ENCODE measurements around the gene MRPL21.

MRPL21 gene

DNA sequence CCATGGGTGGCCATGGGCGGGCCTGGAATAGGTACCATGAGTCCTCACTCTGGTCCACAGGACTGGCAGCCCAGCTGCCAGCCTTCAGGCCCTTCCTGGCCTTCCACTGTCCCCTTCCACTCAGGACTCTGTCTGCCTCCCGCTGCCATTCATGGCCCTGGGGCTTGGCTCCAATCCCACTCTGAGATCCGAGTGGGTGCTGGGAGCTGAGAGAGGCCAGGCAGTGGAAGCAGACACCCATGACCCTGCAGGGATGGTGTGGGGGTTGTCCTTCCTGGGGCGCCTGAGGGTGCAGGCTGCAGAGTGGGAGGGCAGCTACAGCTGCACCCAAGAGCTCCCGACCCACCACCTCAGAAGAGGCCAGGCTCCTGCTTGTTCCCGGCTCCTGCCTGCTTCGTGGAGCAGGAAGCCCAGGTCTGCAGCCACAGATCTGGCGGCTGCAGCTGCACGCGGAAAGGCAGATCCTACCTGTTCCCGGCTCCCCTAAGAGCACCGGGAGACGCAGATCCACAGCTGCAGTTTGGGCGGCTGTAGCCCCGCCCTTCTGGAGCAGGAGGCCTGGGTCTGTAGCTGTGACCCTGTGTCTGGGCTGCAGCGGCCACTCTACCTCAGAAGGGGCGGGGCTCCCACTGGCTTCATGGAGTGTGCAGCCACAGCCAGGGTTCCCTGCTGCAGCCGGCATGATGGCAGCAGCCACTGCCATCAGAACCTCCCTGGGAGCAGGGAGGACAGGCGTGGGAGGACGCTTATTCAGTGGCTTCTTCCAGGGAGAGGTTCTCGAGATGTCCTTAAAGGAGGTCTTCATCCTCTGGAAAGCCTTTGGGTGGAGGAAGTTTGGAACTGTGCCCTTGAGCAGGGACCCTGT lies 27.6 kb upstream of the MRPL21 start:
- H3K4me3 ChIP-seq (ENCODE audit: control insufficient read depth in 1 of 7, extremely low read depth in 1 of 7, insufficient read depth in 4 of 7, low read depth in 2 of 7, low read length in 6 of 7): no peak overlapping the region
- H3K9me3 ChIP-seq (ENCODE audit: control extremely low read depth in 1 of 5, control insufficient read depth in 4 of 5, insufficient read depth in 2 of 5, low read depth in 1 of 5, low read length in 4 of 5): peaks cover 0 to 7% (median 0%) of the 10 kb centered on the region in 5 experiments
- ChIA-PET POLR2A (no interaction called here), CTCF (no interaction called here)
- no peaks in the 10 kb centered on the region for H3K4me1 ChIP-seq (ENCODE audit: control extremely low read depth in 1 of 4, control insufficient read depth in 4 of 4, insufficient read depth in 4 of 4, low read length in 3 of 4)
- peaks cover 14 to 86% (median 62%) of the 10 kb centered on the region in 4 experiments for H3K36me3 ChIP-seq (ENCODE audit: control insufficient read depth in 4 of 4, insufficient read depth in 4 of 4, low read length in 3 of 4)
- no peaks in the 10 kb centered on the region for H3K27me3 ChIP-seq (replicated peaks in 2 of 5; ENCODE audit: control insufficient read depth in 4 of 5, insufficient read depth in 5 of 5, low read length in 4 of 5)
- 95% methylated on average over 19 of the region's 21 CpGs for WGBS (ENCODE audit: insufficient coverage)
- no peak for DNase-seq
- no peak overlapping the region for H3K27ac ChIP-seq (ENCODE audit: insufficient read depth in 1 of 2, low read depth in 1 of 2, low read length in 2 of 2, poor library complexity in 1 of 2, severe bottlenecking in 2 of 2)

DNA sequence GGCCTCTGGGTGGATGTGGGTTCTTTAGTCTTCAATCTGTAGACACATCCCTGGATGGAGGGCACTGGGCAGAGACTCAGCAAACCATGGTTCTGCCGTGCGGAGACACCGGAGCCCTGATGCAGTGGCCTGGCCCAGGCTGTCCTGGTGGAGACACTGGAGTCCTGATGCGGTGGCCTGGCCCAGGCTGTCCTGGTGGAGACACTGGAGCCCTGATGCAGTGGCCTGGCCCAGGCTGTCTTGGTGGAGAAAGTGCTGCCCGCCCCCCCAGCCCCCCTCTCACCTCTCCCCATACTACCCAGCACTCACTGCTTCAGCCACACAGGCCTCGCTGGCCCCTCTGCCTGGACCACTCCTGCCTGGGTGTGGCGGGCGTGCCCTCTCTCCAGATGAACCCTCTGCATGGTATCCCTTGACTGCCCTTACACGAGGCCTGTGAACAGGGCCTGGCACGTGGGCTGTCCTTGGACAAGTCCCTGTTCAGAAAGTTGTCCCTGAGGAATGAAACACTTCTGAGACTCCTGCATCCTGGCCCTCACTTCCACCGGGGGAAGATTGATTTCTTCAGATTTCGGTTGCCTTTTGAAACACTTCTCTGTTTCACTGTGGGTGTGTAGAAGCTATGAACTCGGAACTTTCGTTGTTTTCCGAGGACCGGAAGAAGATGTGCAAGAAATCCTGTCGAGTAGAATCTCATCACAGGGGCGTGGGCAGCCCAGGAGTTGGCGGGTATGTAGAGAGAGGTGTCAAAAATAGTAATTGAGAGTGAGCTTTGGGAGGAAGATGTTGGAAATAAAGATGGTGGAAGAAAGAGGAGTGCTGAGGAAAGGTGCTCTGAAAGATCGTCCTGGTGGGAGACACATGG lies 26.3 kb upstream of the MRPL21 start:
- Histone ChIP-seq H3K4me1 (ENCODE audit: control extremely low read depth in 1 of 4, control insufficient read depth in 4 of 4, insufficient read depth in 4 of 4, low read length in 3 of 4) (no peaks in the 10 kb centered on the region), H3K27ac (ENCODE audit: insufficient read depth in 1 of 2, low read depth in 1 of 2, low read length in 2 of 2, poor library complexity in 1 of 2, severe bottlenecking in 2 of 2) (no peak overlapping the region), H3K36me3 (ENCODE audit: control insufficient read depth in 4 of 4, insufficient read depth in 4 of 4, low read length in 3 of 4) (peaks cover 21 to 86% (median 59%) of the 10 kb centered on the region in 4 experiments), H3K9me3 (ENCODE audit: control extremely low read depth in 1 of 5, control insufficient read depth in 4 of 5, insufficient read depth in 2 of 5, low read depth in 1 of 5, low read length in 4 of 5) (peaks cover 4 to 19% (median 9%) of the 10 kb centered on the region in 5 experiments), H3K4me3 (ENCODE audit: control insufficient read depth in 1 of 7, extremely low read depth in 1 of 7, insufficient read depth in 4 of 7, low read depth in 2 of 7, low read length in 6 of 7) (no peak overlapping the region), H3K27me3 (replicated peaks in 2 of 5; ENCODE audit: control insufficient read depth in 4 of 5, insufficient read depth in 5 of 5, low read length in 4 of 5) (no peaks in the 10 kb centered on the region)
- DNase-seq: no peak
- WGBS (ENCODE audit: insufficient coverage): 95% methylated on average over 20 of the region's 20 CpGs
- ChIA-PET CTCF (no interaction called here), POLR2A (no interaction called here)

DNA sequence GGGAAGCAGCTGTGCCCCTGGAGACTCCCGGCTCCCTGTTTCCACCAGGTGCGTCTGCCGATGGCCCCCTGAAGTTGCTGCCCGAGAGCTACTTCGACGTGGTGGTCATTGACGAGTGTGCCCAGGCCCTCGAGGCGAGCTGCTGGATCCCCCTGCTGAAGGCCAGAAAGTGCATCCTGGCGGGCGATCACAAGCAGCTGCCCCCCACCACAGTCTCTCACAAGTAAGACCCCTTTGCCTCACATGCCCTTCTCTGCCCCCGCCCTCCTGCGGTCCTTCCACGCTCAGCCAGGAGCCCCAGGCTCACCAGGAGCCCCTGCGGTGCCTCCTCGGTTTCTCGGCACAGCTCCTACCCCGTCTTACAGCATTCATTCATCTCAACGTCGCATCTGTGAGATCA lies 25.5 kb upstream of the MRPL21 start:
- ChIA-PET CTCF (no interaction called here), POLR2A (no interaction called here)
- WGBS (ENCODE audit: insufficient coverage): 100% methylated on average over 18 of the region's 20 CpGs
- no peak overlapping the region for H3K27ac ChIP-seq (ENCODE audit: insufficient read depth in 1 of 2, low read depth in 1 of 2, low read length in 2 of 2, poor library complexity in 1 of 2, severe bottlenecking in 2 of 2)
- no peak for DNase-seq
- no peaks in the 10 kb centered on the region for H3K4me1 ChIP-seq (ENCODE audit: control extremely low read depth in 1 of 4, control insufficient read depth in 4 of 4, insufficient read depth in 4 of 4, low read length in 3 of 4)
- H3K4me3 ChIP-seq (ENCODE audit: control insufficient read depth in 1 of 7, extremely low read depth in 1 of 7, insufficient read depth in 4 of 7, low read depth in 2 of 7, low read length in 6 of 7): no peak overlapping the region
- H3K9me3 ChIP-seq (ENCODE audit: control extremely low read depth in 1 of 5, control insufficient read depth in 4 of 5, insufficient read depth in 2 of 5, low read depth in 1 of 5, low read length in 4 of 5): peaks cover 4 to 27% (median 16%) of the 10 kb centered on the region in 5 experiments
- peaks cover 23 to 87% (median 61%) of the 10 kb centered on the region in 4 experiments for H3K36me3 ChIP-seq (ENCODE audit: control insufficient read depth in 4 of 4, insufficient read depth in 4 of 4, low read length in 3 of 4)
- no peaks in the 10 kb centered on the region for H3K27me3 ChIP-seq (replicated peaks in 2 of 5; ENCODE audit: control insufficient read depth in 4 of 5, insufficient read depth in 5 of 5, low read length in 4 of 5)

DNA sequence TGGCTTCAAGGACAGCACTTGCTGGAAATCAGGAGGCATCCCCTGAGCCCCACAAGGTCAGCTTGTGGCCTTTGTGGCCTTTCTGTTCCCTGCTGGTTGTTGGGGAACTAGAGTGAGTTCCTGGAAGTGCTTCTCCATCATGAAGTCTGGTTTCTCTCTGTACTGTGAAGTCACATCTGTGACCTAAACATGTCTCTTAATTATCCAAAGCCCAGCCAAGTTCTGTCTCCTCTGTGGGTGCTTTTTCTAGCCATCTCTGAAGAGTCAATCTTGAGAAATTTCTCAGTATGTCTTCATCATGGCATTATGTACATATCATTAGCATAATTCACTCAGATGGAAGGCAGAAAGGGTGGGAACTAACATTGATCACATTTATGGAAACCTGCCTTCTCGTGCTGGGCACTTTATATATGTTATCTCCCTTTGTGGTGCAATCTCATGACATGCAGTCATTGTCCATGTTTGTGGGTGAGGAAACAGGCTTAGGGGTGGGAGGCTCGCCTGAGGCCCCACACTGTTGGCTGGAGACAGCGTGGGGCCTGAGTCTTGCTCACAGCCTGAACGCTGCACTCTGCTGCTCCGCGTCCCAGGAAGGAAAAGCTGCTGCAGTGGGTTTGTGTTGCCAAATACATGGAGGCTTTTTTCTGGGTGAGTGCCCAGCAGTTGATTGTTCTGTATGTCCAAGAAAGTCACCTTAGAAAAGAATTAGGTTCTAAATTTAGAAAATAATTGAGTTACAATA lies 24.7 kb upstream of the MRPL21 start:
- H3K36me3 ChIP-seq (ENCODE audit: control insufficient read depth in 4 of 4, insufficient read depth in 4 of 4, low read length in 3 of 4): peaks cover 24 to 89% (median 64%) of the 10 kb centered on the region in 4 experiments
- POLR2A ChIA-PET: no interaction called here

DNA sequence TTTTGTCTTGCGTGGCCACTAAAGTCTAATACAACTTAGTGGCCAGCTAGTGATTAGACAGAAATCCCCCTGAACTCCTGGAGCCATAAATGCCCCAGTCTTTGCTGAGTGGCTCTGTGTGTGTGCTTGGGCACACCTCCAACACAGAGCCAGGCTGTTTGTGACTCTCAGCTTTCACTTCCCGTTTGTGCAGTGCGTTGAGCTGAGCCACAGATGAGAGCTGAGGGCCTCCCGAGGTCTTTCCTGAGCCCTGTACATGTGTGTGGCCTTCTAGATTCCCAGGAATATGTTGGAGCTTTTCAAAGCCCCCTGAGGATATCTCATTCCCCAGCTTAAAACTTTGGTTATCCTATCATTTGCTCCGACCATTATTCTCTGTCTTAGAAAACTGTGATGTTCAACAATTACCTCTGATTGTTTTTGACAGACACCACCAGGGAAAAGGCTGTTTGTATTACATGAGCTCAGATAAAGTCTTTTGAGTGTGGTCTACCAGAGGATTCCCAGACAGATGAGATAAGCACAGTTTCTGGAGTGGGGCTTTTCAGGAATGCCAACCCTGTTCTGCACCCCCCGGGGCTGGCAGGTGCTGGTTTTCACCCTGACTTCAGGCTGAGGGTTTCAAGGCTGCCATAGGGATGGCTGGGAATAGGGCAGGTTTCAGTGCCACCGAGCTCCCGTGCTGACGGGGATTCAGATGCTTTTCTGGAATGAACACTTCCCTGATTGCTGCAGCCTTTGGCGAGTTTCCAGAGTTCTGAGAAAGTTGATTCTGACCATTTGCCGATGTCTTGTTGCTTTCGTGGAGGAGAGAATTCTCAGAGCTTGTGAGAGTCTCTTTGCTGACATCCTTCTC lies 23.9 kb upstream of the MRPL21 start:
- Histone ChIP-seq H3K9me3 (ENCODE audit: control extremely low read depth in 1 of 5, control insufficient read depth in 4 of 5, insufficient read depth in 2 of 5, low read depth in 1 of 5, low read length in 4 of 5) (peaks cover 4 to 36% (median 16%) of the 10 kb centered on the region in 5 experiments), H3K27me3 (replicated peaks in 2 of 5; ENCODE audit: control insufficient read depth in 4 of 5, insufficient read depth in 5 of 5, low read length in 4 of 5) (no peaks in the 10 kb centered on the region), H3K4me1 (ENCODE audit: control extremely low read depth in 1 of 4, control insufficient read depth in 4 of 4, insufficient read depth in 4 of 4, low read length in 3 of 4) (no peaks in the 10 kb centered on the region), H3K27ac (ENCODE audit: insufficient read depth in 1 of 2, low read depth in 1 of 2, low read length in 2 of 2, poor library complexity in 1 of 2, severe bottlenecking in 2 of 2) (no peak overlapping the region), H3K4me3 (ENCODE audit: control insufficient read depth in 1 of 7, extremely low read depth in 1 of 7, insufficient read depth in 4 of 7, low read depth in 2 of 7, low read length in 6 of 7) (no peak overlapping the region), H3K36me3 (ENCODE audit: control insufficient read depth in 4 of 4, insufficient read depth in 4 of 4, low read length in 3 of 4) (peaks cover 27 to 93% (median 66%) of the 10 kb centered on the region in 4 experiments)
- no peak for DNase-seq
- ChIA-PET CTCF (interaction anchor here (0.9 to 1.3 kb wide), 3 partner anchors 12 to 173 kb away, joined by 3 read pairs; no protein-coding TSS in a partner anchor), POLR2A (no interaction called here)
- WGBS (ENCODE audit: insufficient coverage): 93% methylated on average over 11 of the region's 12 CpGs

More for the DNA sequence above, 24.7 kb upstream of the MRPL21 start:
- H3K4me1 ChIP-seq (ENCODE audit: control extremely low read depth in 1 of 4, control insufficient read depth in 4 of 4, insufficient read depth in 4 of 4, low read length in 3 of 4): no peaks in the 10 kb centered on the region
- no peak overlapping the region for H3K4me3 ChIP-seq (ENCODE audit: control insufficient read depth in 1 of 7, extremely low read depth in 1 of 7, insufficient read depth in 4 of 7, low read depth in 2 of 7, low read length in 6 of 7)
- H3K9me3 ChIP-seq (ENCODE audit: control extremely low read depth in 1 of 5, control insufficient read depth in 4 of 5, insufficient read depth in 2 of 5, low read depth in 1 of 5, low read length in 4 of 5): peaks cover 4 to 35% (median 16%) of the 10 kb centered on the region in 5 experiments
- DNase-seq: no peak
- H3K27me3 ChIP-seq (replicated peaks in 2 of 5; ENCODE audit: control insufficient read depth in 4 of 5, insufficient read depth in 5 of 5, low read length in 4 of 5): no peaks in the 10 kb centered on the region
- H3K27ac ChIP-seq (ENCODE audit: insufficient read depth in 1 of 2, low read depth in 1 of 2, low read length in 2 of 2, poor library complexity in 1 of 2, severe bottlenecking in 2 of 2): no peak overlapping the region
- WGBS (ENCODE audit: insufficient coverage): 95% methylated on average over 3 of the region's 6 CpGs
- CTCF ChIA-PET: interaction anchor here (1.3 kb wide), 1 partner anchor 11 kb away, joined by 3 read pairs; no protein-coding TSS in a partner anchor

DNA sequence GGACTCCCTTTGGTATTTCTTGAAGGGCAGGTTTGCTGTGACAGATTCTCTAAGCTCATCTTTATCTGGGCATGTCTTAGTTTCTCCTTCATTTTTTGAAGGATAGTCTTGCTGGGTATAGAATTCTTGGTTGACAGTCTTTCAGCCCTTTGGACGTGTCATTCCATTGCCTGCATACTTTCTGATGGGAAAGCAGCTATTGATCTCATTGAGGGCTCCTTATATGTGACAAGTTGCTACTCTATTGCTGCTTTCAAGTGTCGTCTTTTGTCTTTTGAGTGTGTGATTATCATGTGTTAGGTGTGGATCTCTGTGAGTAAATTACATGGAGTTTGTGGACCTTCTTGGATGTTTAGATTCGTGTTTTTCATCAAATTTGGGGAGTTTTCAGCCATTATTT lies 22.0 kb upstream of the MRPL21 start:
- Histone ChIP-seq H3K9me3 (ENCODE audit: control extremely low read depth in 1 of 5, control insufficient read depth in 4 of 5, insufficient read depth in 2 of 5, low read depth in 1 of 5, low read length in 4 of 5) (peaks cover 4 to 36% (median 16%) of the 10 kb centered on the region in 5 experiments), H3K36me3 (ENCODE audit: control insufficient read depth in 4 of 4, insufficient read depth in 4 of 4, low read length in 3 of 4) (peaks cover 31 to 95% (median 70%) of the 10 kb centered on the region in 4 experiments), H3K27me3 (replicated peaks in 2 of 5; ENCODE audit: control insufficient read depth in 4 of 5, insufficient read depth in 5 of 5, low read length in 4 of 5) (no peaks in the 10 kb centered on the region), H3K4me1 (ENCODE audit: control extremely low read depth in 1 of 4, control insufficient read depth in 4 of 4, insufficient read depth in 4 of 4, low read length in 3 of 4) (no peaks in the 10 kb centered on the region), H3K27ac (ENCODE audit: insufficient read depth in 1 of 2, low read depth in 1 of 2, low read length in 2 of 2, poor library complexity in 1 of 2, severe bottlenecking in 2 of 2) (no peak overlapping the region), H3K4me3 (ENCODE audit: control insufficient read depth in 1 of 7, extremely low read depth in 1 of 7, insufficient read depth in 4 of 7, low read depth in 2 of 7, low read length in 6 of 7) (no peak overlapping the region)
- DNase-seq: peak in 2 of 3 donors; percentile 40 to 59
- 100% methylated on average over 3 of the region's 3 CpGs for WGBS (ENCODE audit: insufficient coverage)
- CTCF ChIA-PET: interaction anchor here (0.7 kb wide), 2 partner anchors 10 to 514 kb away, joined by 3 read pairs; no protein-coding TSS in a partner anchor
- POLR2A ChIA-PET: no interaction called here
